ENCODE results near the gene RETSAT. TPM values are rescaled to one million over a fixed set of nuclear protein-coding genes. Genes with fewer than 3 reads are reported as not detected.

Gene RETSAT
- total RNA-seq, 1 experiment from 2014 or later: 28.4 TPM

DNA sequence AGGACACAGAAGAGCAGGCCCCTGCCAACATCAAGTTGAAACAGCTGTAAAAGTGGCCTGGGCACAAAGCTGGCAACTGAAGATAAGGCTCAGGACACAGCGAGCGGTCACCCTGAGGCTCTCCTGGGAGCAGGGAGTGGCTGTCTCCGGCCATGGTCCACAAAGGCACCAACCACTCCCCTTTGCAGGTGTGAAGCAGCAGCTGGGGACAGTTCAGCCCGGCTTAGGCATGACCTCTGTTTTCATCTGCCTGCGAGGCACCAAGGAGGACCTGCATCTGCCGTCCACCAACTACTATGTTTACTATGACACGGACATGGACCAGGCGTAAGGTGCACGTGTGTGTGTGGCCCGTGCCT is 39.5 kb downstream of the RETSAT start:
- Histone ChIP-seq H3K27ac (ENCODE audit: low read depth, low read length, poor library complexity, severe bottlenecking) (no peak overlapping the region), H3K36me3 (ENCODE audit: insufficient read depth, low read length, poor library complexity, severe bottlenecking) (no peaks in the 10 kb centered on the region), H3K4me3 (ENCODE audit: low read depth, low read length, poor library complexity, severe bottlenecking) (no peak overlapping the region), H3K4me1 (ENCODE audit: insufficient read depth, low read length, poor library complexity, severe bottlenecking) (no peaks in the 10 kb centered on the region), H3K9me3 (ENCODE audit: low read depth, low read length, poor library complexity, severe bottlenecking) (no peaks in the 10 kb centered on the region), H3K27me3 (replicated peaks; ENCODE audit: insufficient read depth, low read depth, low read length, poor library complexity) (no peaks in the 10 kb centered on the region)
- ChIA-PET POLR2A (ENCODE audit: low non-redundant PET) (no interaction called here), CTCF (interaction anchor here (0.7 kb wide), 1 partner anchor 14 kb away, joined by 3 read pairs; no protein-coding TSS in a partner anchor)
- TF ChIP-seq, protein P1, sequence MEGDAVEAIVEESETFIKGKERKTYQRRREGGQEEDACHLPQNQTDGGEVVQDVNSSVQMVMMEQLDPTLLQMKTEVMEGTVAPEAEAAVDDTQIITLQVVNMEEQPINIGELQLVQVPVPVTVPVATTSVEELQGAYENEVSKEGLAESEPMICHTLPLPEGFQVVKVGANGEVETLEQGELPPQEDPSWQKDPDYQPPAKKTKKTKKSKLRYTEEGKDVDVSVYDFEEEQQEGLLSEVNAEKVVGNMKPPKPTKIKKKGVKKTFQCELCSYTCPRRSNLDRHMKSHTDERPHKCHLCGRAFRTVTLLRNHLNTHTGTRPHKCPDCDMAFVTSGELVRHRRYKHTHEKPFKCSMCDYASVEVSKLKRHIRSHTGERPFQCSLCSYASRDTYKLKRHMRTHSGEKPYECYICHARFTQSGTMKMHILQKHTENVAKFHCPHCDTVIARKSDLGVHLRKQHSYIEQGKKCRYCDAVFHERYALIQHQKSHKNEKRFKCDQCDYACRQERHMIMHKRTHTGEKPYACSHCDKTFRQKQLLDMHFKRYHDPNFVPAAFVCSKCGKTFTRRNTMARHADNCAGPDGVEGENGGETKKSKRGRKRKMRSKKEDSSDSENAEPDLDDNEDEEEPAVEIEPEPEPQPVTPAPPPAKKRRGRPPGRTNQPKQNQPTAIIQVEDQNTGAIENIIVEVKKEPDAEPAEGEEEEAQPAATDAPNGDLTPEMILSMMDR (conservative IDR thresholded peaks at IDR 0.05; ENCODE audit: low read depth, low read length): no peak
- no peak for TF ChIP-seq EZH2 (IDR thresholded peaks at IDR 0.05; ENCODE audit: borderline replicate concordance, low read depth, low read length, poor library complexity, severe bottlenecking)
- intact Hi-C loops (cut with micrococcal nuclease; ENCODE audit: unreplicated experiment): no loop called here
- no TSS peak for BruUV-seq (replicated peaks)
- no peak for DNase-seq (ENCODE audit: low spot score)

- Histone ChIP-seq H3K9me3 (ENCODE audit: low read depth, low read length, poor library complexity, severe bottlenecking) (no peaks in the 10 kb centered on the region), H3K4me1 (ENCODE audit: insufficient read depth, low read length, poor library complexity, severe bottlenecking) (no peaks in the 10 kb centered on the region), H3K36me3 (ENCODE audit: insufficient read depth, low read length, poor library complexity, severe bottlenecking) (no peaks in the 10 kb centered on the region), H3K27ac (ENCODE audit: low read depth, low read length, poor library complexity, severe bottlenecking) (no peak overlapping the region), H3K4me3 (ENCODE audit: low read depth, low read length, poor library complexity, severe bottlenecking) (no peak overlapping the region), H3K27me3 (replicated peaks; ENCODE audit: insufficient read depth, low read depth, low read length, poor library complexity) (no peaks in the 10 kb centered on the region)
- intact Hi-C loops (cut with micrococcal nuclease; ENCODE audit: unreplicated experiment): no loop called here
- BruUV-seq (replicated peaks): no TSS peak
- POLR2A ChIA-PET (ENCODE audit: low non-redundant PET): no interaction called here
- CTCF ChIA-PET: interaction anchor here (0.9 kb wide), 1 partner anchor 12 kb away, joined by 5 read pairs; no protein-coding TSS in a partner anchor
- TF ChIP-seq EZH2 (IDR thresholded peaks at IDR 0.05; ENCODE audit: borderline replicate concordance, low read depth, low read length, poor library complexity, severe bottlenecking): no peak
- TF ChIP-seq, protein P1 (conservative IDR thresholded peaks at IDR 0.05; ENCODE audit: low read depth, low read length): no peak
- DNase-seq (ENCODE audit: low spot score): no peak
Observed at GRCh38 chr2:85312404-85312803, 41.9 kb downstream of the RETSAT start.

DNA sequence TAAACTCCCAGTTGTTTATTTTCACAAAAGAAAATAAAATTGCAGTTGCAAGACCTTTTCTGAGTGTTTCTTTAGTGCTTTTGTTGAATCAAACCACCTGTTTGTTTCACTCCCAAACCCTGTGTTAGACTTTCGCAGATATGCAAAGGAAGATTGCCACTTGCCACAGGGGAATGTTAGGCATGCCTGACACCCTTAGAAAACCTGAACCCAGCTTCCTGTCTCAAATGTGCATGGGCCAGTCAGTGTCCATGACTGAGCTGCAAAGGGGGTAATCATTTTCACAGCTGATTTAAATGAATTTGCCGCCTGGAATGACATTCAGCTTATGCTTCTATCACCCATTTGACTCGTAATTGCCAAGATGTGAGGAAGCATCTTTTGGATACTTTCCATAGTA is 44.0 kb downstream of the RETSAT start:
- CTCF ChIA-PET: no interaction called here
- BruUV-seq (replicated peaks): no TSS peak
- no peak for TF ChIP-seq EZH2 (IDR thresholded peaks at IDR 0.05; ENCODE audit: borderline replicate concordance, low read depth, low read length, poor library complexity, severe bottlenecking)
- TF ChIP-seq, protein P1 (conservative IDR thresholded peaks at IDR 0.05; ENCODE audit: low read depth, low read length): no peak
- no peak for DNase-seq (ENCODE audit: low spot score)
- no peaks in the 10 kb centered on the region for H3K27me3 ChIP-seq (replicated peaks; ENCODE audit: insufficient read depth, low read depth, low read length, poor library complexity)
- H3K27ac ChIP-seq (ENCODE audit: low read depth, low read length, poor library complexity, severe bottlenecking): no peak overlapping the region
- H3K9me3 ChIP-seq (ENCODE audit: low read depth, low read length, poor library complexity, severe bottlenecking): no peaks in the 10 kb centered on the region
- POLR2A ChIA-PET (ENCODE audit: low non-redundant PET): interaction anchor here (0.6 kb wide), 1 partner anchor 8 kb away, joined by 10 read pairs; no protein-coding TSS in a partner anchor
- intact Hi-C loops (cut with micrococcal nuclease; ENCODE audit: unreplicated experiment): no loop called here
- peaks cover 3% of the 10 kb centered on the region for H3K36me3 ChIP-seq (ENCODE audit: insufficient read depth, low read length, poor library complexity, severe bottlenecking)
- no peaks in the 10 kb centered on the region for H3K4me1 ChIP-seq (ENCODE audit: insufficient read depth, low read length, poor library complexity, severe bottlenecking)
- H3K4me3 ChIP-seq (ENCODE audit: low read depth, low read length, poor library complexity, severe bottlenecking): no peak overlapping the region

Measured in A673 (cell line).